Measurements from ENCODE around the gene INPP5K.

GRCh38 chr17:1484060-1484535 is 32.3 kb downstream of the INPP5K start:
- TF ChIP-seq POLR2AphosphoS5 (IDR thresholded peaks at IDR 0.05; ENCODE audit: borderline replicate concordance, low read depth, low read length) = no peak
- TF ChIP-seq FOXP2 (optimal IDR thresholded peaks at IDR 0.05; ENCODE audit: control extremely low read depth, extremely low read length, insufficient read depth) = no peak
- no peak for TF ChIP-seq EZH2 (IDR thresholded peaks at IDR 0.05)

All from SK-N-MC (cell line).